NOMO-1 treated with dmso at 0.1 percent for 144 hours (cell line): ENCODE measurements around the gene ATP2A3.

ENCODE experiments used
- DNase-seq: peaks from one replicate; lab custom pipeline; 2025; ENCODE audit not compliant: unreplicated experiment; lab: John Stamatoyannopoulos, UW

The ATP2A3 gene

DNA sequence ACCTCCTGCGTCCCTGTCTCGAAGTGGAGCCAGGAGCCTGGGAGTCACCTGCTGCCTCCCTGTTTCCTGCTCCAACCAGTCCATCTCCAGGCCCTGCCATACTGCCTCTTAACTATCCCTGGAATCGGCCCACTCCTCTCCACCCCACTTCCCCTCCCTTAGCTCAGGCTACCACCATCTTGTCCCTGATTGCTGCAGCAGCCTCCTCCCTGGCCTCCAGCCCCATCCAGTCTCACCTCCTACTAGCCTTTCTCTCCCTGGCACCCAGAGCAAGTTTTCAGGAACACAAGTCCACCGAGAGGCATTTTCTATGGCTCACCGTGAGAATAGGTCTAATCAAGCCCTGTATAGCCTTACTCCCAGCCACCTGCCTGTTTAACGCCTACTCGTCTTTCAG, 70.5 kb downstream of the ATP2A3 start:
- DNase-seq, result no peak

DNA sequence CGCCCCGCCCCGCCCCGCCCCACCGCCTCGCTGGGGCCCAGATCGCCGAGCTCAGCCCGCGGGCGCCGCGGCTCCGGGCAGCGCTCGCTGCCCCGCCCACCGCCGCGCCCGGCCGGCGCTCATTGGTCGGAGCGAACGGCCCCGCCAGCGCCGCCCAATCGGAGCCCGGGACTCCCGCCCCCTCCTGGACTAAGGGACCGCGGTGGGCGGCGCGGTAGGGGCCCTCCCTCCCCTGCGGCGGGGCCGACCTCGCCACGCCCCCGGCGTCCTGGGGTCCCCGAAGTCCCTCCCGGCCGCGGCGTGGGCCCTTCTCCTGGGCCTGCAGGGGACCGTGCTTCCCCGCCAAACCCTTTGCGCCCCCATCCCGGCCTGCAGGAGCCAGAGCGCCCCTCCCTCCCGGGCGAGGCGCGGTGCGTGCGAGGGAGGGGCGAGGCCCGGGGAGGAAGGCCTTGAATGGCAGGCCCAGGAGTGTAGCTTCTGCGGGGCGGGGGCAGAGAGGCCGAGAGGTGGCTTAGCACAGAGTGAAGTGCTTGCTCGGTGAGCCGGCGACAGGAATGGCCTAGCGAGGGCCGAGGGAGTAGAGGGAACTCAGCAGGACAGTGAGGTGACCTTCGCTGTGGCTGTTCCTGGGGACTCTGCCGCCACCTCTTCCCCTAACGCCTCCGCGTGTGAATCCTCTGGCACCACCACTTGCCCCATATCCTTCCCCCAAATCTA, 71.1 kb downstream of the ATP2A3 start, which contains the start of gene CAMKK1:
Gene CAMKK1, minus strand, starts transcription at position 51 of the 717 bp plus-strand sequence. CDS start 7,366 bp downstream, outside the sequence.
- peak; percentile 89 for DNase-seq

DNA sequence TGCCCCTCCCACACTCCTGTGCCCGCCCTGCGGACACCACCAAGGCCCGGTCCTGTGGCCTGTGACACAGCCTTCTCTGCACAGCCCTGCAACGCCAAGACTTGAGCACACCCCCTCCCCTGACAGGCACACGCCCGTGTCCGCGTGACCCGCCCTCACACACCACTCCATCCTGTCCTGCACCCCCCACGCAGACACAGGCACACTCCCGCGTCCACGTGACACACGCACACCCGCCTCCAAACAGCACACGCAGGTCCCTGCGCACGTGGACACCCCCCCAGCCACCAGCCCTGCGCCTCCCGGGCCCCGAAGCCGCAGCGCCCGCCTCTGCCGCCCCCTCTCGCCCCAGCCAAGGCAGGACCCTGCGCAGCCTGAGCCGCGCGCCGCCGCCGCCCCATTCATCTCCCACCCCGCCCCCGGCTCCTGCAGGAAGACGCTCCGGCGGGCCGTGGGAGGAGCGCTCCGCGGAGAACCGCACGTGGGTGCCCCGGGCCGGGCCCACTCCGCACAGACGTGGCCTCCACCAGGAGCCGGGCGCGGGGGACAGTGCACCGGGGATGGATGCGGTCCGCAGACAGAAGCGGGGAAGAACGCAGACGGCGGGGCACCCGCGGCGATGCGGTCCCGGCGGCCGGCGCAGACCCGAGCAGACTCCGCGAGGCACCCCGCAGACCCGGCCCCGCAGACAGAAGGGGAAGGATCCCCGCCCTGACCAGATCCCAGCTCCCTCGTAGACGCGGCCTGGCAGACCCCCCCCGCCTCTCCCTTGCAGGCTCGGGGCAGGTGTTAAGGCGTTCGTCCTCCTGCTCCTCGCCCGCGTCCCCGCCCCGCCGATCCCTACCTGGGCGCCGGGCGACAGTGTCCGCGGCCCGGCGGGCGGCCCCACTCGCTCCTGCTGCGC, 71.9 kb downstream of the ATP2A3 start:
- DNase-seq, result peak; percentile 26

DNA sequence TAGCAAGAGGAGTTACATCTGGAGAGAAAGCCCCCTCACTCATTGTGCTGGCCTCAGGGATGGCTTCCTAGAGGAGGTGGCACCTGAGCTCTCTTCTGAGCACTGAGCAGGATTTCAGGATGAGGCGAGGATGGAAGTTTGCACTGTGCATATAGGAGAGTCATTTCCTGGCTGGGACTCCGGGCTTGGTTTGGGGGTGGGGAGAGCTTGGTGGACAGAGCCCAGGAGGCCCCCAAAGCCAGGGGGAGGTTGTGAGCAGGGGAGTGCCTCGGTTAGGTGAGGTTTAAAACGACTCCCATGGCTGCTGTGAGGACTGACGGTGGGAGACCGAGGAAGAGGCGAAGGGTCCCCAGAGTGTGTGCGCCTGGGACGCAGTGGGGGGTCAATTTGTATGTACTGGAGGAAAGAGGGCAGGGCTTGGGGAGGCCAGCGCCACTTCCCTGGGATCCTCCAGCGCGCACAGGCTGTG, 72.6 kb downstream of the ATP2A3 start:
- DNase-seq, result no peak

DNA sequence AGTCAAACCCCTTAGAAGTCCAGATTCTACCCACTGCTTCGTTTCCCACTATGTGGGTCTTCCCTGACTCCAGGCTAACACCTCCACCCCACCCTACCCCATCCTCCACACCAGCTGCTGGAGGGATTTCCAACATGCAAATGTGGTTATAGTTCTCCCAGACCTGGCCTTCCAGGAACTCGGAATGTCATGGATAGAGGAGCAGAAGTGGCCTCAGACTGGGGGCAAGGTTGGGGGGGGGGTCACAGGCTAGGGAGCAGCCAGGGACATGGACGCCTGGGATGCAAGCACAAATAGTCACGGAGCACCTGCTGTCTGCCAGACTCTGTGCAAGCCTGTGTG, 73.4 kb downstream of the ATP2A3 start:
- DNase-seq, result no peak

DNA sequence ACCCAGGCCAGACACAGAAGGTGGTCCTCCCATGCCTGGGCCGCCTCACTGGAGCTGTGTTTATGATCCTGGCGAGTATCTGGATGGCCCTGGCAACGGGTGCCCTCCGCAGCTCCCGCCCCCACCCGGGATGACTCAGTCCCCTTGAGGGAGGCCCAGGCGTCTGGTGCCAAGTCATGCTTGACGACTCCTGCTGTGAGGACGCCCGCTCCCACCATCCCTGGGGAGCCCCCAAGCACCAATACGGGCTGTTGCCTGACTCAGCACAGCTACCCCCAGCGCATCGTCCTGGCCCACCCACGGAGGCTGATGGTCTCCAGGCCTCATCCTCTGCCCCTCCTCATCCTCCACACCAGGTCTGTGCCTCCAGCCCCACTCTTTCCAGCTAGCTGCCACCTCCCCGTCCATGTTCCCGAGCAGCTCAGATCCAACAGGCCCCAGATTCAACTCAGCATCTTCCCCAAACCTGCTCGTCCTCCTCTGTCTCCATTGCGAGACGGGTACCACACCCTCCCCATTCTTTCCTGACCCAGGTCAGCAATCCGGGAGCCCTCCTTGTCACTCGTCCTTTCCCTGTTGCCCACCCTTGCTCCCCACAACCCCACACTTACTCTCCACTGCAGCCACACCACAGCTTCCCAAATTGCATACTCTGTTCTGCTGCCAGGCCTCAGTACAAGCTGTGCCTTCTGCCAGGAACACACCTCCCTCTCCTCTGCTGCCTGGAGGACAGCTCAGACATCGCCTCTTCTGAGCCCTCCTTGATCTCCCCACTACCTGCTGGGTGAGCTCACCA, 74.0 kb downstream of the ATP2A3 start:
- no peak for DNase-seq

DNA sequence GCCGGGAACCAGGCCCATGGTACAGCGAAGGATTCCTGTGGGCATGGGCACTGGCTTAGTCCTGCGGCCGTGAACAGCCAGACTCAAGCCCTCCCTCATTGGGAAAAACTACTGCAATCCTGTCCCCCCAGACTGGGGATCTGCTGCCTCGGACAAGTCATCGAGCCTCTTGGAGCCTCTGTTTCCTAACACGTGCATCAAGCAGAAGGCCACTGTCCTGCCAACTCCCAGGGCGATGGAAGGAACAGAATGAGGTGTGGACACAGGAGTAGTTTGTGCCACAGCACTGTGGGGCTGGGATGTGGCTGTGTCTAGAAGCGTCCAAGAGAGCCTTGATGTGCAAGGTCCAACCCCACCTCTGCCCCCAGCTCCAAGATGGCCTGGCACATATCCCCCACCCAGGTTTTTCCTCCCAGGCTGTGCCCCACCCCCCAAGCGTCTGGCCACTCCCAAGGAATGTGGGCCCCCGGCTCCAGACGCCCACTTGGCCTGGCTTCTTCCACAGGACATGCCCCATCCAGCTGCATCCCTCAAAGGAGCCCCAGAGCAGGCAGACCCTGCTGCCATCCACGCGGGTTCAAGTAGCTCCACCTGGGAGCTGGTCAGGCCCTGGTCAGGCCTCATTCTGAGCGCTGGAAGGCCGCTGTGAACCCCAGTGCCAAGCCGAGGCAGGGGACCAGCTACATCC, 74.8 kb downstream of the ATP2A3 start:
- DNase-seq, result no peak

DNA sequence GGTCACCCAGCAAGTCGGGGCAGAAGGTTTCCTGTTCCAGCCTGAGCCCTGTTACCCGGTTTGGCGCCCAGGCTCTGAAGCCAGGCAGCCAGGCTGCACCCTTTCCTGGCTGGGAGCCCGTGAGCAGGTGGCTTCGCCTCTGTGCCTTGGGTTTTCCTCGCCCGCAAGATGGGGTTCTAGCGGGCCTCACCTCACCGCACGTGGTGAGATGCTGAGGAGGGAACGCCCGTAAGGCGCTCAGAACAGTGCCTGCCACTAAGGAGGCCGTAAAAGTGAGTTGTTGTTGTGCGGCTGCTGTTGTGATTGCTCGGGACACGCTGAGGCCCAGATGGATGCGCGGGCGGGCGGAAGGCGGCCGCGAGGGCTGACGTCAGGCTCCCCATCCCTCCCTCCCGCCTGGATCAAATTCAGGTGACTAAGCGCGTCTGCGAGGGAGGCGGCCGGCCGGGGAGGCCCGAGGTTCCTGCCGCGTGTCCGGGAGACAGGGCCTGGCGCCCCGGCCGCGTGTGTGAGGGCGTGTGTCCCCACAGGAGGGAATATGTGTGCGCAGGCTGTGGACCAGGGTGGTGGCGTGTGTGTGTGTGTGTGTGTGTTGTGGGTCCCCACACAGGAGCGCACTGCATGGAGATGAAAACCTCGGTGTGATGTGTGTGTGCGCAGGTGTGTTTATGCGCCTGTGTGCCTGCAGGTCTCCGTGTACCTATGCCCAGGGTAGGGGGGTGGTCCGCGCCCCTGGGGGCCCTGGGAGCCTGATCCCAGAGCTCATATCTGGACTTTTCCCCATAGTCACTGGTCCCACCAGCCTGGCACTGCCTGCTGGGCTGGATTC, 75.7 kb downstream of the ATP2A3 start:
- DNase-seq, result no peak

DNA sequence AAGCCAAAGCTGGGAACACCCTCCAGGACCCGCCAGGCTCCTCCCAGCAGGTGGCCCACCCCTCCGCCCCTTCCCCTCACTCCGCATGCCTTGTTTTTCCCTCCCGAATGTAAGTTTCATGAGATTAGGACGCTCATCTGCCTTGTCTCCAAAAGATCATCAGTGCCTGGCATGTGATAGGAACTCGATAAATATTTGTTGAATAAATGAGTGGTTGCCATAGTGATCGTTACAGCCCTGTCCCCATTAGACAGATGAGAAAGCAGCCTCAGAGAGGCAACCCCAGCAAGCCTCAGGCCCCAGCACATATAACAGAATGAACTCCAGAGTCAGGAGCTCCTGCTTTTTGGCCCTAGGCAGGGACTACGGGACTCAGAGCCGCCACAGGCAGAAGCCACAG, 76.4 kb downstream of the ATP2A3 start:
- DNase-seq, result no peak

DNA sequence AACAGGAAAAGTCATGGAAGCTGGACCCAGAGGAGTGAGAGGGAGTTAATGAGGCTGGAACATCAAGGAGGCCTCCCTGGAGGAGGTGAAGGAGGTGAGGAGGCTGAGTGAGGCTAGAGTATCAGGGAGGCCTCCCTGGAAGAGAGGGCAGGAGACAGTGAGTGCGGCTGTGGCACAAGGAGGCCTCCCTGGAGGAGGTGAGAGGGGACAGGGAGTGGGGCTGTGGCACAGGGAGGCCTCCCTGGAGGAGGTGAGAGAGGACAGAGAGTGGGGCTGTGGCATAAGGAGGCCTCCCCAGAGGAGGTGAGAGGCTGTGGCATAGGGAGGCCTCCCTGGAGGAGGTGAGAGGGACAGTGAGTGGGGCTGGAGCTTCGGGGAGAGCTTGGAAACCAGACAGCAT, 76.8 kb downstream of the ATP2A3 start:
- DNase-seq, result no peak

DNA sequence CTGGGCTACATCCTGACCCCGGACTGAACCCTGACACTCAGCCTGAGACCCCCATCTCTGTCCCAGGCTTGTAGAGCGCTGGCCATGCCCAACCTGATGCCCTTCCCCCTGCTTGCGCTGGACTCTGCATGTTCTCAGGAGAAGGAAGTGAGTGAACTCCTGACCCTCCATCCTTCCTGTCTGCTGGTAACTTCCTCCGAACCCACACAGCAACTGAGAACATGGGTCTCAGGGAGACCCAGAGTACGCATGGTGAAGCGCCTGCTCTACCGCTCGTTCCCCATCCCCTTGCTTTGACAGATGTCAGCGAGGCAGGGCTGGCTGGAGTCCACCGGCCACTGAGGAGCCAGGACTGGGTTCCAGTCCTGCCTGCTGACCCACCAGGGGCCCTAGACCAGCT, 77.5 kb downstream of the ATP2A3 start:
- DNase-seq, result peak; percentile 9

DNA sequence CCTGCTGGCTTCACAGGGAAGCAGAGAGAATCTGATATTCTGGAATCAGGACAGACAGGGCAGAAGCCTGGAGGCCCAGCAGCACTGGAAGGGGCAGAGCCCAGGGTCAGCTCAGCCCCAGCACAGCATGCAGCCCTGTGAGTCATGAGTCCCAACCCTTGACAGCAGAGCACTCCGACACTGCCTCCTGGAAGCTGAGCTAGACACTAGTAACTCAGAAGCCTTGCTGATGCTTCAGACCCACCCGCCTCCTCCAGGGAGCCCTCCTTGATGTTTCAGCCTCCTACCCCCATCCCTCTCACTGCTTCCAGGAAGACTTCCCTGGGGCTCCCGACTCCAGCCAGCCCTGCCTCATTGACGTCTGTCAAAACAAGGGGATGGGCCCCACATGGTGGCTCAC, 78.3 kb downstream of the ATP2A3 start:
- no peak for DNase-seq

DNA sequence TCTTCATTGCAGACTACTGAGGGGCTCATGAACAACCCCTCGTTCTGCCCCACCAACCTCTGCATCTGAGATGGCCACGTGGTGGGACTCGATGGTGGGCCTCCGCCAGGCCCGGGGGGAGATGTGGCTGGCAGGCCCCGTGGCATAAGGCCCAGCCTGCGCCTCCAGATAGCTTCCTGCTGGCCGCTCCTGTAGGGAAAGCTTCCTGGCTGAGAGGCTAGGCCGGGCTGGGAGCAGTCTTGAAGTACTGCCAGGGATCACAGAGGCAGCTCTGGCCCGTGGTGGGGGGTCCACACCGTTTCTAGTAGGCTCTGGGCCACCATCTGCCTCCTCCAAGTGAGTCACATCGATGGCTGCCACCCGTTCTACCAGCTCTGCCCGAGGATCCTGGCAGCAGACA, 79.0 kb downstream of the ATP2A3 start:
- DNase-seq, result no peak

DNA sequence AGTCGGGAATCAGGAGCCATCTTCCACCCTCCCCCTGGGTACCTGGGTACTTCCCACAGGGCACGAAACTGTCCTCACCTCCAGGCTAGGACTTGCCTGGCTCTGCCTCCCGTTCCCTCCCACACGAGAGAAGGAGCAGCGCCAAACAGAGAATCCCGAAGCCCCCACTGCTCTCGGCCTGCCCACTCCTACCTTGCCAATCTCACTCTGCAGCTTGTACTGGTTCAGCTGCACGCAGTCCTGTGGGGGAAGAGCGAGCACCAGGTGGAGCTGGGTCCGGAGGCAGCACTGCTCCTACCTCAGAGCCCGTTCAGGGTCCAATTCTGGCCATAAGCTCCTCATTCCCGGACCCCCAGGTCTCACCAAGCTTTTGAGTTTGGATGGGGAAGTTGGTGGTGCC, 80.0 kb downstream of the ATP2A3 start:
- DNase-seq, result no peak

DNA sequence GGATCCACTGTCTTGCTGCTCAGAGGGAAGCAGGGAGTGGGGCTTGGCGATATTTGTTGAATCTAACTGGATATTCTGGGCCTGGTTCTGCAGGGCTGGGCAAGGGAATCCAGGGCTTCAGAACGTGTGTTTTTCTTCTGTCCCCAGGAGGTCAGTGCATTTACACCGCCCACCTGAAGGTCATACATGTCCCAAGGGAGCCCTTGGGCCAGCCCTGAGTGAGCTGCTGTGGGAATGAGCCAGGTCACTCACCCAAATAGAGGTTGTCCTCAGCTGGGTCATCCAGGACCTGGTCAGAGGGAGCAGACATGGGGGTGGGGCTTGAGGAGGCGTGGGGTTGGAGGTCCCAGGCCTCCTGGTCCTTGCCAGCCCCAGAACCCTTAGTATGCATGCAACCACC, 82.0 kb downstream of the ATP2A3 start:
- no peak for DNase-seq

DNA sequence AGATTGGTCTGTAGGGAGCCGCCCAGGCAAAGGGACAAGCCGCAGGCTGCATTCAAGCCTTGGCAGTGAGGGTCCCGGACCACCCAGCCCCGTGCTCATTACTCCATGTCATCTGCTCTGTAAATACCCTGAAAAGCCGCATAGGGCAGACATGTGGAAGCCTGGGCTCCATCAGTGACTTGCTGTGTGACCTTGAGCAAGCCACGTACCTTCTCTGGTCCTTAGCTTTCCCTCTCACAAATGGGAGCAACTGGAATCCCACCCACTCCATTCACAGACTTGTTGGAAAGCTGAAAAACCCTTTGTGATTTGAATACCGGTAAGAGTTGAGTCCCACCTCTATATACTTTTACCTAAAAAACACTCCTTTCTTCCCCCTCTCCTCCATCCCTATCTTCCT, 83.3 kb downstream of the ATP2A3 start:
- no peak for DNase-seq

DNA sequence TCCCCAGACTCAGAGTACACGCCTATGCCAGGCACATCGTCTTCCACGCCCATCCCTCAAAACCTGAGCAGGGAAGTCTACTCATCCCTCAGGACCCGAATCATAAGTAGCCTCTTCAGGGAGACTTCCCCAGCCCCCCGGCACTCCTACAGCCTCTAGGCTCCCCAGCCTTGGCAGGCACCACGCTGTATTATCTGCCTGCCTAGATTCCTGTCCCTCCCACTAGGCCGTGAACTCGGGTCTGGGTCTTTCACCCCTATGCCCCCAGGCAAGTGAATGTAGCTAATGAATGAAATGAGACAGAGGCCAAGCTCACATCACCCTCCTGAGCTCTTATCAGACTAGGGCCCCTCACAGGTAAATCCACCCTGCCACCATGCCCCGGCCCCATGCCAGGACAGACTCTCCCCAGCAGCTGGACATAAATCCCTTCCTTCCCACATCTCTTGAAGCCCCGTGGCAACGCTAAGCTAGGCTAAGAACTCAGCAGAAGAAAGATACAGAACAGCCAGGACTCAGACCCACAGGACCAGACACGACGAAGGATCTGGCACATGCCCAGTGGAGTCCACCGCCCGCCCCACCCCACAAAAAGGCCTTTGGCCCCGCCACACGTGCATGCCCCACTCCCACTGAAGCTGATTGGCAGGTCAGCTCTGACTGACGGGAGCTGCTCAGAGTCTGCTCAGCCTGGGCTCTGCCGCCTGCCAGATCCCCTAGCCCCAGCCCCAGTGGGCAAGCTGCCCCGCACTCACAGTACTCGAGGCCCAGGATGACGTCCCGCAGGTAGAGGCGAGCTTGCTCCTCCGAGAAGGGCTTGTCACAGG, 84.4 kb downstream of the ATP2A3 start:
- no peak for DNase-seq

DNA sequence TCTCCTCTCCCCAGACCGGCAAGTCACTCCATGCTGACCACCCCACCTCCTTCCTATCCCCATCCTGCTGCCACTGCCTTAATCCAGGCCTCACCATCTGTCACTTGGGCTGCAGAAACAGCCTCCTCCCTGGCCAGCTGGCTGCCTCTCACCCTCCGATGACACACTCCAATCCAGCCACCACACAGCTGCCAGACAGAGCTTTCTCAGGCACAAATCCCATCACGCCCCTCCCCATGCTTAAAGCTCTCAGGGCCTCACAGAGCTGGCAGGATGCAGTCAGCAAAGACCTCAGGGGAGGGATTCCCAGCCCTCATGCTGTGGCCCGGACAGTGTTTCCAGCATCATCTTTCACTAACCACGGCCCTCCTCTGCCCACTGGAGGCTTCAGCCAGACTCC, 85.1 kb downstream of the ATP2A3 start:
- DNase-seq, result no peak

DNA sequence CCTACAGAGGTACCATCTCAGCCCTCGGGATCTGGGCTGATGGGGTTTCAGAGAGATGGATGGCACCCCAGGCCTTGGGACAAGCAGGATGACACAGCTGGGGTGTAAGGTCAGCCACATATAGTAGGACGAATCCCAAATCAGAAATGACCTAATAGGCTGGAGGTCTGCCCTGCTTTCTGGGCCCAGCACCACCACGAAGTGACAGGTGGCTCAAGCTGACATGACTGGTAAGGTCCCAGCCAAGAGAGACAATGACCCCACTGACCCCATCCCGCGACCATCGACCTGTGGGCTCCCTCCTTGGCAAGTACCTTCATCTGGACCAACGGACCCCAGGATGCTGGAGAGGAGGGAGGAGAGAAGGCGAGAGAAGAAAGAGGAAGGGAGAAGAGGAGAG, 87.0 kb downstream of the ATP2A3 start:
- DNase-seq, result no peak
